Measurements from ENCODE around the gene CHST9.
"Not testable (repeated sequence)": the region's sequence is repeated elsewhere in the genome, so short reads cannot be mapped to it uniquely, and the experiment has no call there.

CHST9 gene

GRCh38 chr18:27094621-27095020 lies 90.5 kb downstream of the CHST9 start:
- ATAC-seq = no peak

GRCh38 chr18:27093290-27093689 lies 91.8 kb downstream of the CHST9 start:
- ATAC-seq, DNase-seq: not testable (repeated sequence)

More at GRCh38 chr18:27094621-27095020, 90.5 kb downstream of the CHST9 start:
- DNase-seq = no peak

- ATAC-seq (no peak), DNase-seq (no peak)
These were observed 103.4 kb downstream of the CHST9 start for GRCh38 chr18:27081701-27082100.

- ATAC-seq = no peak
- DNase-seq = no peak
These were observed 109.3 kb downstream of the CHST9 start for GRCh38 chr18:27075828-27076227.

GRCh38 chr18:27073404-27073830 lies 111.7 kb downstream of the CHST9 start:
- ATAC-seq = no peak
- no peak for DNase-seq

GRCh38 chr18:27064673-27065072 lies 120.4 kb downstream of the CHST9 start:
- ATAC-seq (no peak), DNase-seq (no peak)

GRCh38 chr18:27062802-27063201 lies 122.3 kb downstream of the CHST9 start:
- ATAC-seq = no peak
- no peak for DNase-seq

GRCh38 chr18:27061488-27062095 lies 123.5 kb downstream of the CHST9 start:
- DNase-seq = no peak
- ATAC-seq = no peak

GRCh38 chr18:27057519-27058234 lies 127.4 kb downstream of the CHST9 start:
- DNase-seq (no peak), ATAC-seq (no peak)

- ATAC-seq = no peak
- no peak for DNase-seq
These were observed 130.2 kb downstream of the CHST9 start for GRCh38 chr18:27054926-27055325.

- ATAC-seq (no peak), DNase-seq (no peak)
These were observed 135.1 kb downstream of the CHST9 start for GRCh38 chr18:27049969-27050368.

- no peak for ATAC-seq
- DNase-seq = no peak
These were observed 139.8 kb downstream of the CHST9 start for GRCh38 chr18:27045342-27045741.

- ATAC-seq (no peak), DNase-seq (no peak)
These were observed 142.9 kb downstream of the CHST9 start for GRCh38 chr18:27042177-27042576.

- no peak for ATAC-seq
- no peak for DNase-seq
These were observed 144.3 kb downstream of the CHST9 start for GRCh38 chr18:27040796-27041195.

- no peak for ATAC-seq
- DNase-seq = no peak
These were observed 151.4 kb downstream of the CHST9 start for GRCh38 chr18:27033722-27034121.

- ATAC-seq (no peak), DNase-seq (no peak)
These were observed 154.7 kb downstream of the CHST9 start for GRCh38 chr18:27030421-27030820.

GRCh38 chr18:27022477-27022876 lies 162.6 kb downstream of the CHST9 start:
- DNase-seq (no peak), ATAC-seq (no peak)

- DNase-seq (no peak), ATAC-seq (no peak)
These were observed 167.1 kb downstream of the CHST9 start for GRCh38 chr18:27017901-27018500.

GRCh38 chr18:27014841-27015240 lies 170.3 kb downstream of the CHST9 start:
- DNase-seq (no peak), ATAC-seq (no peak)

- DNase-seq = no peak
- ATAC-seq = no peak
These were observed 174.3 kb downstream of the CHST9 start for GRCh38 chr18:27010784-27011183.

GRCh38 chr18:27009293-27009692 lies 175.8 kb downstream of the CHST9 start:
- DNase-seq (no peak), ATAC-seq (no peak)

- DNase-seq (no peak), ATAC-seq (no peak)
These were observed 176.5 kb downstream of the CHST9 start for GRCh38 chr18:27008575-27008974.

- ATAC-seq (no peak), DNase-seq (no peak)
These were observed 177.2 kb downstream of the CHST9 start for GRCh38 chr18:27007880-27008279.

GRCh38 chr18:27005589-27005988 lies 179.5 kb downstream of the CHST9 start:
- no peak for DNase-seq
- no peak for ATAC-seq
